Transverse colon (tissue), 3 donors: ENCODE data around the gene SPRR3.

Source experiments
- CTCF ChIP-seq, 5 experiments: fragments of 200-600 bp in 3 of 5; fragments of 450-650 bp in 2 of 5; sonication (generic) in 3 of 5; IDR thresholded peaks; 1 replicate in 2 of 5; 2 replicates in 3 of 5; pipeline ENCODE4 v1.5.1; 2016 to 2017; ENCODE audit warnings: antibody characterized with exemption in 5 of 5, inconsistent platforms in 3 of 5, mild to moderate bottlenecking in 2 of 5, moderate library complexity in 1 of 5
- EP300 ChIP-seq: sonication (generic); formaldehyde crosslinking; IDR thresholded peaks from one replicate; pipeline ENCODE4 v1.6.1; 2017; ENCODE audit warnings: antibody characterized with exemption, low read depth

GRCh38 chr1:152999818-153000217 lies 1.7 kb upstream of the SPRR3 start:
- TF ChIP-seq CTCF (IDR thresholded peaks at IDR 0.05) = no peak
- no peak for TF ChIP-seq EP300
